Ectodermal cell (in vitro differentiated cells): ENCODE results near the gene JAKMIP2.
"Not testable (repeated sequence)": the region's sequence is repeated elsewhere in the genome, so short reads cannot be mapped to it uniquely, and the experiment has no call there.

Experiments
- H3K27ac ChIP-seq: 2 replicates; pipeline ENCODE4 v1.7.0; 2013; ENCODE audit warnings: mild to moderate bottlenecking, low read depth, low read length; ENCODE audit not compliant: insufficient read depth, poor library complexity, severe bottlenecking
- H3K27me3 ChIP-seq: 2 replicates; pipeline ENCODE4 v1.7.0; 2013; ENCODE audit warnings: mild to moderate bottlenecking, low read length; ENCODE audit not compliant: insufficient read depth, control insufficient read depth, poor library complexity, severe bottlenecking
- H3K36me3 ChIP-seq: one replicate; pipeline ENCODE4 v1.7.0; 2013; ENCODE audit warnings: low read length; ENCODE audit not compliant: control insufficient read depth, insufficient read depth
- H3K4me1 ChIP-seq: one replicate; pipeline ENCODE4 v1.7.0; 2013; ENCODE audit warnings: low read length; ENCODE audit not compliant: control insufficient read depth, insufficient read depth
- H3K4me3 ChIP-seq: 2 replicates; pipeline ENCODE4 v1.7.0; 2013; ENCODE audit warnings: low read depth, low read length, control low read depth; ENCODE audit not compliant: insufficient read depth
- H3K9me3 ChIP-seq: 2 replicates; pipeline ENCODE4 v1.7.0; 2013; ENCODE audit warnings: mild to moderate bottlenecking, low read length, moderate library complexity; ENCODE audit not compliant: control insufficient read depth
- WGBS, 2 experiments: methylation state at CpG; one replicate each; pipeline ENCODE4 v1.1.7; 2013; ENCODE audit warnings: missing lambda C conversion rate in 2 of 2; 5-methylcytosine and 5-hydroxymethylcytosine counted together

The JAKMIP2 gene

GRCh38 chr5:147557876-147558745, 224.4 kb downstream of the JAKMIP2 start:
- Histone ChIP-seq H3K27ac (no peak overlapping the region), H3K9me3 (no peaks in the 10 kb centered on the region)
- WGBS, 2 experiments = 83 to 87% methylated on average over 7 to 8 of the region's 8 CpGs

DNA sequence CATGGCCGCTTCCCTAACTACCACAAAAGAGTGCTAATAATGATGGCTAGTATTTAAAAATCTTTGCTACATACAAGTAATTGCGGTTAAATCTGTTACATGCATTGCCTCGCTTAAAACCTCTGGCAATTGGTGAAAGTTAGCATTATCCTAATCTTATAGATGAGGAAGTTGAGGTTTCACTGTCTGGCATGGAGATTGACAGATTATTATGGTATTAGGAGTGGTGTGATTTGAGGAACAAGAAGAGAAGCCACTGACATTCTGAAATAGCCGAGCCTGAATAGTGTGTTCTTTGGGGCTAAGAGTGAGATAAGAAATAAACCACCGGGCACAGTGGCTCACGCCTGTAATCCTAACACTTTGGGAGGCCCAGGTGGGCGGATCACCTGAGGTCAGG, 227.4 kb downstream of the JAKMIP2 start:
- no peak overlapping the region for H3K4me3 ChIP-seq
- H3K4me1 ChIP-seq = peaks cover 13% of the 10 kb centered on the region
- no peaks in the 10 kb centered on the region for H3K27me3 ChIP-seq
- no peaks in the 10 kb centered on the region for H3K36me3 ChIP-seq
- 93 to 97% methylated on average over 6 to 7 of the region's 7 CpGs for WGBS, 2 experiments
- no peak overlapping the region for H3K27ac ChIP-seq
- no peaks in the 10 kb centered on the region for H3K9me3 ChIP-seq

More at GRCh38 chr5:147557876-147558745, 224.4 kb downstream of the JAKMIP2 start:
- H3K36me3 ChIP-seq = no peaks in the 10 kb centered on the region
- H3K4me3 ChIP-seq = no peak overlapping the region
- H3K27me3 ChIP-seq = no peaks in the 10 kb centered on the region
- peaks cover 24% of the 10 kb centered on the region for H3K4me1 ChIP-seq

DNA sequence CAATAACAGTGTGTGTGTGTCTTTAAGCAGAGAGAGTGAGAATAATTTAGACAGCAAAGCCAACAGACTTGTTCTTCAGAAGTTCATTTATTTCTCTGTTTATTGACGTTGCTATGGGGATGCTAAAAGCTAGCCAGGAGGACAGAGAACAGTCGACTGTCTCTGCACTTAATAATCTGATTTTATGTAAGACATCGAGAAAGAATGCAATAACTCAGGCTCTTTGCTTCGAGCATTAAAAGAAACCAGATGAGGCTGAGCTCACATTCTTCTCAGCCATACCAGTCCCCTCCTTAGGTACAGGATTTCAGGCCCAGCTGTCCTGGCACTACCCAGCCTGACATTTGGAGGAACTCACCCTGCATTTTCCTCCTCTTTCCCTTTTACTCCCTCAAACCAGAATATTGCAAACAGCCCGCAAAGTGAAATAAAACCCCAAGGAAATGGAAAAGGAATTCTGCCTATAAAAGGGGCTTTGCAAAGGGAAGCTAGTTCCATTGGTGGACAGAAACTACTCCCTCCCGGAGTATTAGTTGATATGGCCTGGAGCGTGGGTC, 228.2 kb downstream of the JAKMIP2 start:
- Histone ChIP-seq H3K27ac (no peak overlapping the region), H3K4me1 (peaks cover 10% of the 10 kb centered on the region), H3K9me3 (no peaks in the 10 kb centered on the region), H3K27me3 (no peaks in the 10 kb centered on the region), H3K4me3 (no peak overlapping the region), H3K36me3 (no peaks in the 10 kb centered on the region)
- WGBS, 2 experiments = 87% methylated on average over 7 of the region's 7 CpGs

DNA sequence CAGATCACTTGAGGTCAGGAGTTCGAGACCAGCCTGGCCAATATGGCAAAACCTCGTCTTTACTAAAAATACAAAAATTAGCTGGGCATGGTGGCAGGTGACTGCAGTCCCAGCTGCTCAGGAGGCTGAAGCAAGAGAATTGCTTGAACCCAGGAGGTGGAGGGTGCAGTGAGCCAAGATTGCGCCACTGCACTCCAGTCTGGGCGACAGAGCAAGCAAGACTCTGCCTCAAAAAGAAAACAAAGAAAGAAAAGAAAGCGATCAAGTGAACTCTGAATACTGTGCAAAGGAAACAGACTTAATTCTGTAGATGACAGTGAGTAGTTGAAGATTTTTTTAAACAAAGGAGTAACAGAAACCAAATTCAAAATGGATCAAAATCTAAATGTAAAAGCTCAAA, 228.7 kb downstream of the JAKMIP2 start:
- H3K9me3 ChIP-seq, H3K4me1 ChIP-seq, H3K36me3 ChIP-seq, H3K4me3 ChIP-seq, H3K27me3 ChIP-seq, H3K27ac ChIP-seq: not testable (repeated sequence)
- 94% methylated on average over 5 of the region's 5 CpGs for WGBS, 2 experiments

- WGBS, 2 experiments = 94 to 96% methylated on average over 4 of the region's 4 CpGs
- H3K4me1 ChIP-seq = no peaks in the 10 kb centered on the region
- no peak overlapping the region for H3K27ac ChIP-seq
- H3K4me3 ChIP-seq = no peak overlapping the region
- no peaks in the 10 kb centered on the region for H3K36me3 ChIP-seq
- no peaks in the 10 kb centered on the region for H3K27me3 ChIP-seq
- H3K9me3 ChIP-seq = no peaks in the 10 kb centered on the region
Measured at GRCh38 chr5:147552897-147553296, 229.6 kb downstream of the JAKMIP2 start.

- no peak overlapping the region for H3K27ac ChIP-seq
- H3K36me3 ChIP-seq = no peaks in the 10 kb centered on the region
- no peaks in the 10 kb centered on the region for H3K4me1 ChIP-seq
- no peaks in the 10 kb centered on the region for H3K27me3 ChIP-seq
- no peaks in the 10 kb centered on the region for H3K9me3 ChIP-seq
- WGBS, 2 experiments = 92% methylated on average over 1 of the region's 1 CpG; no CpG with 5 or more reads in 1 of the 2 experiments
- H3K4me3 ChIP-seq = no peak overlapping the region
Measured at GRCh38 chr5:147551677-147552076, 230.9 kb downstream of the JAKMIP2 start.

GRCh38 chr5:147547730-147548129, 234.8 kb downstream of the JAKMIP2 start:
- no peaks in the 10 kb centered on the region for H3K27me3 ChIP-seq
- no peaks in the 10 kb centered on the region for H3K4me1 ChIP-seq
- H3K36me3 ChIP-seq = no peaks in the 10 kb centered on the region
- H3K27ac ChIP-seq = no peak overlapping the region
- H3K4me3 ChIP-seq = no peak overlapping the region
- no peaks in the 10 kb centered on the region for H3K9me3 ChIP-seq
- WGBS, 2 experiments = 91 to 94% methylated on average over 3 of the region's 3 CpGs

GRCh38 chr5:147544556-147544955, 238.0 kb downstream of the JAKMIP2 start:
- H3K4me3 ChIP-seq = no peak overlapping the region
- H3K27ac ChIP-seq = no peak overlapping the region
- H3K4me1 ChIP-seq = no peaks in the 10 kb centered on the region
- no peaks in the 10 kb centered on the region for H3K9me3 ChIP-seq
- 89 to 90% methylated on average over 5 of the region's 5 CpGs for WGBS, 2 experiments
- H3K27me3 ChIP-seq = no peaks in the 10 kb centered on the region
- no peaks in the 10 kb centered on the region for H3K36me3 ChIP-seq

- Histone ChIP-seq H3K27ac (no peak overlapping the region), H3K4me1 (no peaks in the 10 kb centered on the region), H3K27me3 (no peaks in the 10 kb centered on the region), H3K9me3 (no peaks in the 10 kb centered on the region), H3K36me3 (no peaks in the 10 kb centered on the region), H3K4me3 (no peak overlapping the region)
- 73 to 78% methylated on average over 1 of the region's 1 CpG for WGBS, 2 experiments
Measured at GRCh38 chr5:147539053-147539452, 243.5 kb downstream of the JAKMIP2 start.

GRCh38 chr5:147538236-147538635, 244.3 kb downstream of the JAKMIP2 start:
- WGBS, 2 experiments = 94 to 95% methylated on average over 1 of the region's 1 CpG
- no peaks in the 10 kb centered on the region for H3K36me3 ChIP-seq
- no peak overlapping the region for H3K4me3 ChIP-seq
- H3K27ac ChIP-seq = no peak overlapping the region
- no peaks in the 10 kb centered on the region for H3K27me3 ChIP-seq
- no peaks in the 10 kb centered on the region for H3K4me1 ChIP-seq
- H3K9me3 ChIP-seq = no peaks in the 10 kb centered on the region
